Renal cortical epithelial cell (primary cell): Measurements from ENCODE around the gene ZNF200. TPM values are rescaled to one million over a fixed set of nuclear protein-coding genes. Genes with fewer than 3 reads are reported as not detected.
"Not testable (repeated sequence)": the region's sequence is repeated elsewhere in the genome, so short reads cannot be mapped to it uniquely, and the experiment has no call there.

Experiments used
- DNase-seq: peaks from one replicate; pipeline ENCODE4 v3.0.0-alpha.2; 2011; ENCODE audit warnings: low read depth
- total RNA-seq: library from RNA; depleted of rRNA; stranded (reverse); fragments of >200 nt; gene quantifications from 2 replicates; pipeline ENCODE4 v1.2.3, GENCODE V29; 2014

The ZNF200 gene
- total RNA-seq, 1 donor from 2014 or later, result 13.7 TPM

DNA sequence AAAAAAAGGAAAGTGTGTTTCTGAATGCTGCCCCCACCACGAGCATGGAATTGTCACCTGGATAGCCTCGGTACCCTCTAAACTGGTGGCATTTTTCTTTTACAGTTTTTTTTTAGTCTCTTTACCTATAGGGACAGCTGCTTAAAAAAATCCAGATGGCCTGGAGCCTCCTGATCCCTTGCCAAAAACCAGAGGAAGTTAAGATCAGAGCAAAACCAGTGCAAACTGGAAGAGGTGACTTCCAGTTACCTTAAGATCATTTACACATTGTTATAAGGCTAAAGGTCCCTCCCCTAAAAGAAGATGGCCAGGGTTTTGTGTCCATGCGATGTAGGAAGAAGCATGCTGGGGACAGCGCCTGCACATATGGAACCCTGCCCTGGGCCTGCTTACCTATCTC lies 18.0 kb upstream of the ZNF200 start:
- DNase-seq, result no peak

DNA sequence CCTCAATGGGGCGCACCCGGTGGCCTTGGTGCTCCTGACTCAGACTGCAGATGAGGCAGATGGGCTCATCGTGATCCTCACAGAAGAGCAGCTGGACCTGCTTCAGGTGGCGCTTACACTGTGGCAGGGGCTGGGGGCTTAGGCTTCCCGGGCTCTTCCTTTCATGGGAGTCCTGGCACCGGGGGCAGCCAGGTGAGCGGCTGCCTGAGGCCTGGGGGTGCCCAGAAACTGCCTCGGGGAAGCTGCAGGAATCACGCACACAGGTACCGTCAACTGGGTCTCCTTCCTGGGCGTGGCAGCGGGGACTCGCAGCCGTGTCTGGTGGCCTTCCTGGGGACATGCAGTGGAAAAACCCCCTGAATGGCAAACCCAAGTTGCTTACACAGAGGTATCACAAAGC lies 14.5 kb upstream of the ZNF200 start:
- no peak for DNase-seq

DNA sequence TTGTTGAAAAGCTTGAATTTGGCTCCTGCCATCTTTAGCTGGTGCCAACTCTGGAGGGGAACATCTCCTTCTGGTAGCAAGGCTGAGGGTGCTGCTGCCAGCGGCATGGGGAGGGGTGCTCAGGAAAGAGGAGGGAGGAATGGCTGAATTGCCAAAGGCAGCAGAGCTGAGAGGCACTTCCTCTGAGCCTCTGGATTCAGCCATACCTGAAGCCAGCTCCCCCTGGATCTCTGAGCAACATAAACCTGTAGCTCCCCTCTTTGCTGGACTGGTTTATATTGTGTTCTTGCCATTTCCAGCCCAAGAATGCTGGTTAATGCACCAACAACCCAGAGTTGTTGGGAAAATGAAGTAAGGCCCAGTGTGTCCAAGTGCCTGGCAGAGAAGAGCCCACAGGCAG lies 14.1 kb upstream of the ZNF200 start:
- DNase-seq, result no peak

DNA sequence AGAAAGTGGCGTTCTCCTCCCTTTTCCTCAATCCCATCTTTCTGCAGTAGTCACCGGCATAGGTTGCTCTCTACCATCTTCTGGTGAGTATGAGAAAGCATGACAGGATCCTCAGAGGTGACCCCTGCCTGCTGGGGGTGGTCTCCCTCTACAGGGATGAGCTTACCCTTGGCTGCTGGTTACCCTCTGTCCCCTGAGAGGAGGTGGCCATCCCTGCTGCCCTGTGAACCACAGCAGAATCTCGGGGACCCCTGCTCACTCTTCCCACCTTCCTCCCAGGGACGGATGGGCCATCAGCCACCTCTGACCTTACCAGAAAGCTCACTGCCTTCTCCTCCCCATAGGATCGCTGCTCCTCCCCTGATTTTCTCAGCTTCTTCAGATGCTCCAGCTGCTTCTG lies 13.6 kb upstream of the ZNF200 start:
- no peak for DNase-seq

DNA sequence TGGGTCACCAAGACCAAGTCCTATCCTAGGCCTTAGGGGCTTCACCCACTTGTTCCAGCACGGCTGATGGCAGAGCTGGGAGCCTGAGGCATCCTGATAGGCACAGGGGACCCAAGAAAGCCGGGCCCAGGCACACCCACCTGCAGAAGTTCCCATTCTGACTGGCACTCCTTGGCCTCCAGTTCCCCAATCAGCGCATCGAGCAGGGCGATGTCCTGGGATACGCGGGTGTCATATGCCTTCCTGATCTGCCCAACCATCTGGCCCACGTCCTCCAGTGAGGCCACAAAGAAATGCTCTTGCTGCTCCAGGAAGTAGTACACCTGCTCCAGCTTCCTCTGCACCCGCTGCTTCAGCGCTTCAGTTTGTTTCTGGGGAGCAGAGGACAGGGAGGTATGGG lies 11.9 kb upstream of the ZNF200 start:
- no peak for DNase-seq

DNA sequence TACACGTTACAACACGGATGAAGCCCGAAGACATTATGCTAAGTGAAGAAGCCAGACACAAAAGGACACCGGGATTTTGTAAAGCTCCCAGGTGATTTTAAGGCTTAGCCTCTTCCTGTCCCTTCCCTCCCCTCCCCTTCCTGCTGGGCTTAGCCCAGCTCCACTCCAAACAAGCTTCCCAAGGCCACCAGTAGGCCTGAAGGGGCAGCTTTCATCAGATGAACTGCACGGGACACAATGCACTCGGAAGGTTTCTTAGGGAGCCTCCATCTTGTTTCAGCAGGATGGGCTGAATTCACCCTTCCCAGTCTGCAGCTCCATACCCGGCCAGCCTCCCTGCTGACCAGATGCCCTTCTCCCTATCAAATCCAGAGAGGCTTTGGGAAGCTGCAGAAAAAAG lies 11.0 kb upstream of the ZNF200 start:
- no peak for DNase-seq

DNA sequence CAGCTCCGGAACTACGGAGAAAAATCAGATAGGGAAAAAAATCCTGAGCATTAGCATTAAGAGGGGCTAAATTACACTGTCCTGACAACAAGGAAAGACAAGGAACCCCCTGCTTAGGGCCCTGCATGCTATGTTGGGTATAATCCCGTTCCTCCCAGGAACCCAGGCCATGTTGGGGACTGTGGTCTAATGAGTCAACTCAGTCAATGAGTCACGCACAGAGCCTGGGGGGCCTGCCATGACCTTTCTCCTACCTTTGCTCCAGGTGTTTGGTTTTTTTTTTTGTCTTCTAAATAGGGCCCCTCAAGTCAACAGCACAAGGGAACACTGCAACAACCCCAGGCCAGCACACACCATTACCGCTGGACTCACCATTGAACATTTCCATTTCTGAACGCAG lies 8.9 kb upstream of the ZNF200 start:
- DNase-seq, result no peak

DNA sequence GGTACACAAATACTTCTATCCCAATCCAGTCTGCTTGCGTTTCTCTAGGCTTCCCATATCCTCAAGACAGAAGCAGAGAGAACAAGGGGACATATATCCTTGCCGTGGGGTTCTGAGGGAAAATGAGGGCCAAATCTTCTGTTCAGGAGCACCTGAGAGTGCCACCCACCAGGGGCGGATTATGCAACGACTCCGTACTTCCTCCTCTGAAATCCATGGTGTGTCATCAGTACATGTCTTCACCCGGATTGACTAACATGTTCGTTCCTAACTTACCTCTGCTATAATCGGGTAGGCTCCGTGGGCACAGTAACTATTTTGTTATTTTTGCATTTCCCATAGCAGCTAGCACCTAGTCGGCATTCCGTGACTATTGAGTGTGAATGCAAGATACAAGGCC lies 7.8 kb upstream of the ZNF200 start:
- DNase-seq, result no peak

DNA sequence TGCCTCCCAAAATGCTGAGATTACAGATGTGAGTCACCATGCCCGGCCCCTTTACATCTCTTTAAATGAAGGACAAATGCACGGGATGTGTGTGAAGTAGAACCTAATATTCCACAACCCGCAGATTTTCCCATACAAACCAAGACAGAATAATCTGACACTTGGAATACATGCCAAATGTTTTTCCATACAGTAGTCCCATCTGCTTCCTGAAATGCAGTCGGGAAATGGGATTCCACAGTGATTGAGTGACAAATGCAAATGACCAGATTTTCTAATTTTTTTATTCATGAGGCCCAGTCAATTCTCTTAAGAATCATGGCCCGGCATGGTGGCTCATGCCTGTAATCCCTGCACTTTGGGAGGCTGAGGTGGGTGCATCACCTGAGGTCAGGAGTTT lies 6.8 kb upstream of the ZNF200 start:
- DNase-seq, result no peak

DNA sequence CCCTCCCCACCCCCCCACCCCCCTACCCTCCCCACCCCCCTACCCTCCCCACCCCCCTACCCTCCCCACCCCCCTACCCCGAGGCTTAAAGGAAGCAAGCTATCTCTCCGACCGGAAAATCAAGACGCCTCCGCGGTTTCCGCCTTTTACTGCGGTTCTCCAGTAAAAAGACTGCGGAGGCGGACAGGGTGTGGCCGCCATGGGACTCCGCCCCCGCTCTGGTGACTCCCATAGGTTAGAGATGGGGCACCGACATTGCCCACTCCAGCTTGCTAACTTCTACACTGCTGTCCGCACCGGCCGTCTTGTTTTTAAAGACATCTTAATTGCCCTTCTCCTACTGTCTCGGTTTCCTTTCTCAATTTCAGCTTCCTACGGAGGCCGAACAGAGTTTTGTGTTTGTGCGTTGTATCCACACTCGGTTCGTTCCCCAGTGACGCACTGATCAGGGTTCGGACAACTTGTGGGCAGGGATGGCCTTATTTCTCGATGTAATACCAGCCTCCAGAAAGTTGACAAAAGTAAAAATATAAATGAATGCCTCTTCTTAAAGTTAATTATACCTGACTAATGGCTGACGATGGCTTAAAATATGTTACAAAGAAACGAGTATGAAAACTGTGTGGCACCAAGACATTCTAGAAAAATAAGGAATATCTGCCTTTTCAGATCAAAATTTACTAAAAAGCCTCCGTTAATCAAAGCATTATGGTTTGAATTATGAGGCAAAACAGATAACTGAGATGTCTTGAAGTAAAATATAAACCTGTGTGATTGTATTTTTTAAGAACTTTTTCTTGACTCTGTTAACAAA lies 1.1 kb upstream of the ZNF200 start:
- DNase-seq, result no peak

DNA sequence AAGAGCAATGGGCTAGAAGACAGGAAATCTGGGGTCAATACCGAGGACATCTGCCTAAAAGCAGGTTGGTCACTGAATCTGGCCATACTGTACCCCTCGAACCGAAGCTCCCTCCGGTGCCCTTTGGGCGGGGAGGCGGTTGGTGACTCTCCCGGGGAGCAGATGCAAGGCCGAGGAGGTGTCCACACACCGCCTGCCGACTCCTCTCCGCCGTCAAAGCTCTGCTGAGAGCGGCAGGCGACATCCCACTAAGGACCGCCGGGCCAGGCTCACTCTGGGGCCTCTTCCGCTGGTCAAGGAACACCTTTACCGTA lies 458 bp downstream of the ZNF200 start:
- no peak for DNase-seq

DNA sequence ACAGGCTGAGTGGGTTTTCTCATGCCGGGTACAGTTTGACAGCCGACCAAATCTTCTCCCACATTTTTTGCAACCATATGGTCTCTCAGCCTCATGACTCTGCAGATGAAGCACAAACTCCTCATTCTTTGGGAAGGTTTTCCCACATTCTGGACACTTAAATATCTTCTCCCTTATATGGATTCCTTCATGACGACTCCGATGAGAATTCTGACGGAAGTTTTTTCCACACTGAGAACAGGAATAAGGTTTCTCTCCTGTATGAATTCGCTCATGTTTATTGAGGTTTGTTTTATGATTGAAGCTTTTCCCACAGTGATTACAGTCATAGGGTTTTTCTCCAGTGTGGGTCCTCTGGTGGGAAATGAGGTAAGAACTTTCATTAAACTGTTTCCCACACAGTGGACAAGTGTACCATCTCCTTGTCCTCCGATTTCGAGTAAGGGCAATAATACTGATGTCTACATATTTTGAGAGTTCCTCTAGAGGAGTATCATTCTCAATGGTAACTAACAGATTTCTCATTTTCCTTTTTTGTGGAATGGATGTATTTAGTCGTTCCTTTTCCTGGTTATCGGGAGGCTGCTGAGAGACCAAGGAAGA lies 10.9 kb downstream of the ZNF200 start:
- no peak for DNase-seq

DNA sequence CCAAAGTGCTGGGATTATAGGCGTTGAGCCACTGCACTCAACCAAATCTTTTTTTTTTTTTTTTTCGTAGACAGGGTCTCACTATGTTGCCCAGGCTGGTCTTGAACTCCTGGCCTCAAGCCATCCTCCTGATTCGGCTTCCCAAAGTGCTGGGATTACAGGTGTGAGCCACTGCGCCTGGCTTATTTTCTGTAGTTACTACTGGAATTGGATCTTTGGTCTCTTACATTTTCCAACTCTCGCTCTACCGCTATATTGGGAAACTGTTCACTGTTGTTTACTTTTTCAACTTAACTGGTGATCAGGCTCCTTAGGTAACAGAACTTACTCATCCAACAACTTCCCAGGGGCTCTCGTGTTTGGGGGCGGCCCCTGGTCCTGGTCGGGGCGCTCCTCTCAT lies 14.1 kb downstream of the ZNF200 start:
- no peak for DNase-seq

DNA sequence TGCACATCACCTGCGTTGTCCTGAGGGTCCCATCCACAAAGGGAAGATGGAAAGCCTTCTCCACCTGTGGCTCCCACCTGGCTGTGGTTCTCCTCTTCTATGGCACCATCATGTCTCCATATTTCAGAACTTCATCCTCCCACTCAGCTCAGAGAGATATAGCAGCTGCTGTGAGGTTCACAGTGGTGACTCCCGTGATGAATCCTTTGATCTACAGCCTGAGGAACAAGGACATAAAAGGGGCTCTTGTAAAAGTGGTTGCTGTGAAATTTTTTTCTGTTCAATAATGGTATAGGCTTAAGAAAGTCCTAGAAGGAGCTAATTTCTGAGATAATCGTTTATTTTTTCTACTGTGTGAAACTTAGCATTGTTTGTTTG lies 18.7 kb downstream of the ZNF200 start:
- DNase-seq, result no peak

DNA sequence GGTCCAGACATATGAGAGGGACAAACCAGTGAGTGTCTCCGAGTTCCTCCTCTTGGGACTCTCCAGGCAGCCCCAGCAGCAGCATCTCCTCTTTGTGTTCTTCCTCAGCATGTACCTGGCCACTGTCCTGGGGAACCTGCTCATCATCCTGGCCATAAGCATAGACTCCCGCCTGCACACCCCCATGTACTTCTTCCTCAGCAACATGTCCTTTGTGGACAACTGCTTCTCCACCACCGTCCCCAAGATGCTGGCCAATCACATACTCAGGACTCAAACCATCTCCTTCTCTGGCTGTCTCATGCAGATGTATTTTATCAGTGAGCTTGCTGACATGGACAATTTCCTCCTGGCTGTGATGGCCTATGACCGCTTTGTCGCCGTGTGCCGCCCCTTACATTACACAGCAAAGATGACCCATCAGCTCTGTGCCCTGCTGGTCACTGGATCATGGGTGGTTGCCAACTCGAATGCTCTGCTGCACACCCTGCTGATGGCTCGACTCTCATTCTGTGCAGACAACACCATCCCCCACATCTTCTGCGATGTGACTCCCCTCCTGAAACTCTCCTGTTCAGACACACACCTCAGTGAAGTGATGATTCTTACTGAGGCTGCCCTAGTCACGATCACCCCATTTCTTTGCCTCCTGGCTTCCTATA lies 19.2 kb downstream of the ZNF200 start:
- no peak for DNase-seq

DNA sequence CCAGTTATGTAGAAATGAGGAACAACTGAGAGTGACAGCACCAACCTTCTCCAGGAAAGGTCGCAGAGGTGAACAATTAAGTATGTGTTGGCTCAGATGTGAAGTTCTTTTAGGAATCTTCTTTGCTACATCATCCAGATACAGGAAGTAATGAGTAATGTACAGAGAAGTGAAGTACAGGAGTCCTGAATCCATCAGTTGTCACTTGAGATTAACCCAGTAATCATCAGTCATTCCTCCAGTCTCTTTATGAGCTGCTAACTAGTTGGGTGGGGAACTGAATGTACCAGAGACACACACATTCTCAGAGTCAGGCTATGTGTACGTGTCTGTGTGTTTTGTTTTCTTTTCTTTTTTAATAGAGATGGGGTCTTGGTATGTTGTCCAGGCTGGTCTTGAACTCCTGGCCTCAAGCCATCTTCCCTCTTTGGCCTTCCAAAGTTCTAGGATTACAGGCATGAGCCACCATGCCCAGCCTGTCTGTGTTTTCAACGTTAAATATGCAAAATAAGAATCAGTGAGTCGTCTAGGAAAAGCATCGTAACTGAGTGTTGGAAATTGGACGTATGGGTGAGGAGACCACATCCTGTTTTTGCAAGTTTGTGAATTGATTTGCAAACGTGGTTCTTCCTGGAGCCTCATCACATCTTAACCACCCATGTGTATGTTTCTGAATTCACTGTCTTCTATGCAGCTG lies 19.9 kb downstream of the ZNF200 start:
- DNase-seq, result no peak

DNA sequence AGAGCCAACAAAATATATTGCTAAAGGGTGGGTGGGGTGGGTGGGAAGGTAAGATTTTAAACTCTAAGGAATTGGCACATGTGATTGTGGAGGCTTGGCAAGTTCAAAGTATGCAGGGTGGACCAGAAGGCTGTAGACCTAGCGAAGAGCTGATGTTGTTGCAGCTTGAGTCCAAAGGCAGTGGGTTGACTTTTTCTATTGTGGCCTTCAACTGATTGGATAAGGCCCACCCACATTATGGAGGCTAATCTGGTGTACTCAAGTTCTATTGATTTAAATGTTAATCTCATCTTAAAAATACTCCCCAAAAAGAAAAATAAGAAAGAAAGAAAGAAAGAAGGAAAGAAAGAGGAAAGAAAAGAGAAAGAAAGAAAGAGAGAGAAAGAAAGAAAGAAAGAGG lies 22.4 kb downstream of the ZNF200 start:
- no peak for DNase-seq

DNA sequence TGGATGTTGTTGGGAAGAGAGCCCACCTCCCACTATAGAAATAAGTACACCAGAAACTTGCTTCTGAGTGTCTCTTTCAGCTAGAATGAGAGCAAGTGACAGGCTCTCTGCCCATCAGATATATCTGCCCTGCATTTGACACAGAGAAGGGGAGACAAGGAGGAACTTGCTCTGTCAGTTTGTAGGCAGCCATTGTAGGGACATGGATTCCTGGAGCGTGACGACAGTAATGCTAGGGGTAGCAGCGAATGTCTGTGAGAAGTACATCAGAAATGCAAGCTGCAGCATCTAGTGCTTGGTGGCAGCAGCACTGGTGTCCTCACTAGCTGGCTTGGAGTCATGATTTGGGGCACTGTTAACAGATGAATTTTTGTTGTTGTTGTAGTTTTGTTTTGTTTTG lies 23.0 kb downstream of the ZNF200 start:
- no peak for DNase-seq

DNA sequence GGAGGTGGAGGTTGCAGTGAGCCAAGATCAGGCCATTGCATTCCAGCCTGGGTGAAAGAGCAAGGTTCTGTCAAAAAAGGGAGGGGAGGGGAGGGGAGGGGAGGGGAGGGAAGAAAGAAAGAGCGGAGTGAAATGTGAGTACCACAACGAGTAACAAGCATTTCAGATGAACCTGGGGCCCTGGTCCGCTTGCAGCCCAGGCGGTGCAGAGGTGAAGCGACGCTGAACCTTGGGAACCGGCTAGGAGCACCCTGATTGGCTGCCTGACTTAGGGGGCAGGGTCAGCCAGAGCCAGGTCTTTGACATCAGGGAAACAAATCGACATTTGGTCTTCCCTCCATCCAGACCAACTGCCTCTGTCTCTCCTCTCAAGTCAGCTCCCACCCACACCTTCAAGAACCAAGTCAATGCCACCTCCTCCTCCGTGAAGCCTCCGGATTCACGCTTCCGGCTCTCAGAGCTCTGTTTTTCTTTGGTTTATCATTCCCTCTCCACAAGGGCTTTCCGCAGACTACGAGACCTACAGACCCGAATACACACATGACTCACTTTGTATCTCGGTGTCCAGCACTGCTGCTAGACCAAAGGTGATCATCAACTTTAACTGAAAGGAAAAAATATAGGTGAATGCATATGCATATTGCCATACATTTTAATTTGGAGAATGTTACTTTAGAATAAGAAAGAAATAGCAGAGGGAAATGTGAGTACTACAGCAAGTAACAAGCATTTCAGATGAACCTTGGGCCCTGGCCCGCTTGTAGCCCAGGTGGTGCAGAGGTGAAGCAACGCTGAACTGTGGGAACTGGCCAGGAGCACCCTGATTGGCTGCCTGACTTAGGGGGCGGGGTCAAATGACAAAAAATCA lies 27.6 kb downstream of the ZNF200 start:
- DNase-seq, result no peak

DNA sequence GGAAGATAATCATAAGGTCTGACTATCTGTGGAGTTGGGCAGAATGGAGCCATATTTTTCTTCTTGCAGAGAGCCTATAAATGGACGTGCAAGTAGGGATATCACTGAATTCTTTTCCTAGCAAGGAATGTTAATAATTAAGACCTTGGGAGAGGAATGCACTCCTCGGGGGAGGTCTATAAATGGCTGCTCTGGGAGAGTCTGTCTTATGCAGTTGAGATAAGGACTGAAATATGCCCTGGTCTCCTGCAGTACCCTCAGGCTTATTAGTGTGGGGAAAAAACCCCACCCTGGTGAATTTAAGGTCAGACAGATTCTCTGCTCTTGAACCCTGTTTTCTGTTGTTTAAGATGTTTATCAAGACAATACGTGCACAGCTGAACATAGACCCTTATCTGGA lies 29.0 kb downstream of the ZNF200 start:
- not testable (repeated sequence) for DNase-seq

DNA sequence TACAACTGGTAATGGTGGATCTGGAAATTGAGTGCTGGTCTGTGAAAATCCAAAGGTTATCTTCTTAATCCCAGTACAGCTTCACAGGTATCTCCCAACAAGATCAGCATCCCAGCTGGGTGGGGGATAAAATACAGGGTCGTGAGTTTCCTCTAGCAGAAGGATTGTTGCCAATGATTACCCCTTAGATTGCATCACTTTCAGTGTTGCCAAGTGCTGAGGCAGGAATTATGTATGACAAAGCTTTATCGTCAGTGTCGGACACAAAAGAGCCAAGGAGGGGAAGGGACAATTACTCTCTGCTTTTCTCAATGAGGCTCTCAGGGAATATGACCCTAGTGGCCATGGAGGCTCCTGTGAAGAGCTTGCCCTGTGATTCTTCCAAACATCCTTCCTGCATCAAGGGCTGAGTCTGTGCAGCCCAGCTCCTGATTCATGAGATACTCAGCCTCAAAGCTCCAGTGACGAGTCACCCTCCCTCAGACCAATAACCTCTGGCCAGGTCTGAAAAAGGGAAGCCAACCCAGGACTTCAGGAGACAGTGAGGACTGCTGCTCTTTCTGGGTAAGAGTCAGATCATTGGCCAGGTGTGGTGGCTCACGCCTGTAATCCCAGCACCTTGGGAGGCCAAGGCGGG lies 31.9 kb downstream of the ZNF200 start:
- no peak for DNase-seq
